Measurements from ENCODE around the gene USP32. TPM values are rescaled to one million over a fixed set of nuclear protein-coding genes. Genes with fewer than 3 reads are reported as not detected.

The USP32 gene
- total and polyA plus RNA-seq, 2 donors (not counting 1 experiment from before 2014, with no cell fraction given): 7.7 to 48.8 TPM

DNA sequence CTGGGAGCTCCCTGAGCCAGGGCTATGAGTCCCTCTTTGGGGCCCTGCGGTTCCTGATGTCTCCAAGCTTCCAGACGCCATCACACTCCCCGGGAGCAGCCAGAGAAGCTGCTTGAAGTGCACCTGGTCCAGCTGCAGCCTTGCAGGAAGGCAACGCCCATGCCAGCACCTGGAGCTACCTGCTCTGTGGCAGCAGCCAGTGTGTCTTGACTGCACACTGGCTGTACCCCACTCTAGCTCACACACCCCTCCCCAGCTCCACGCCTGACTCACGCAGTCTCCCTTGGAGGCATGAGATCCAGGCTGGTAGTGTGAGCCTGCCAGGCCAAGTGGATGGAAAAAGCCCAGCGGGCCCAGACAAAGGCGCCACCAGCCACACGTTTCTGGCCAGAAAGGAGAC lies 63.3 kb downstream of the USP32 start:
- ChIA-PET CTCF (no interaction called here), POLR2A (no interaction called here)
- no peak overlapping the region for H3K4me2 ChIP-seq (replicated peaks; ENCODE audit: low read depth, low read length, poor library complexity, severe bottlenecking)
- no peaks in the 10 kb centered on the region for H3K27me3 ChIP-seq (replicated peaks in 1 of 4; ENCODE audit: control extremely low read depth in 1 of 4, control insufficient read depth in 3 of 4, insufficient read depth in 4 of 4, low read length in 3 of 4)
- H3K9ac ChIP-seq (ENCODE audit: low read length): no peak overlapping the region
- no peak for TF ChIP-seq EZH2 (IDR thresholded peaks at IDR 0.05; ENCODE audit: borderline replicate concordance, insufficient read depth, low read depth, low read length, poor library complexity, severe bottlenecking)
- TF ChIP-seq, protein P1, sequence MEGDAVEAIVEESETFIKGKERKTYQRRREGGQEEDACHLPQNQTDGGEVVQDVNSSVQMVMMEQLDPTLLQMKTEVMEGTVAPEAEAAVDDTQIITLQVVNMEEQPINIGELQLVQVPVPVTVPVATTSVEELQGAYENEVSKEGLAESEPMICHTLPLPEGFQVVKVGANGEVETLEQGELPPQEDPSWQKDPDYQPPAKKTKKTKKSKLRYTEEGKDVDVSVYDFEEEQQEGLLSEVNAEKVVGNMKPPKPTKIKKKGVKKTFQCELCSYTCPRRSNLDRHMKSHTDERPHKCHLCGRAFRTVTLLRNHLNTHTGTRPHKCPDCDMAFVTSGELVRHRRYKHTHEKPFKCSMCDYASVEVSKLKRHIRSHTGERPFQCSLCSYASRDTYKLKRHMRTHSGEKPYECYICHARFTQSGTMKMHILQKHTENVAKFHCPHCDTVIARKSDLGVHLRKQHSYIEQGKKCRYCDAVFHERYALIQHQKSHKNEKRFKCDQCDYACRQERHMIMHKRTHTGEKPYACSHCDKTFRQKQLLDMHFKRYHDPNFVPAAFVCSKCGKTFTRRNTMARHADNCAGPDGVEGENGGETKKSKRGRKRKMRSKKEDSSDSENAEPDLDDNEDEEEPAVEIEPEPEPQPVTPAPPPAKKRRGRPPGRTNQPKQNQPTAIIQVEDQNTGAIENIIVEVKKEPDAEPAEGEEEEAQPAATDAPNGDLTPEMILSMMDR (IDR thresholded peaks at IDR 0.05): no peak
- 99% methylated on average over 6 of the region's 9 CpGs for WGBS (ENCODE audit: insufficient coverage)
- H4K20me1 ChIP-seq (ENCODE audit: control insufficient read depth, insufficient read depth, low read length, poor library complexity, severe bottlenecking): no peaks in the 10 kb centered on the region
- Mint-ChIP-seq H3K4me3 (no peak overlapping the region), H3K27me3 (no peaks in the 10 kb centered on the region), H3K9me3 (ENCODE audit: insufficient read depth) (no peaks in the 10 kb centered on the region), H3K27ac (no peak overlapping the region), H3K4me1 (peaks cover 5% of the 10 kb centered on the region)
- peaks cover 37% of the 10 kb centered on the region for H3K79me2 ChIP-seq (ENCODE audit: control insufficient read depth, insufficient read depth, low read length)
- intact Hi-C loops (cut with micrococcal nuclease): no loop called here
- H3K4me1 ChIP-seq (ENCODE audit: control insufficient read depth in 2 of 2, insufficient read depth in 2 of 2, low read length in 2 of 2): no peaks in the 10 kb centered on the region
- DNase-seq (no peak), ATAC-seq (ENCODE audit: low read depth) (no peak)
- no peak overlapping the region for H3K27ac ChIP-seq (ENCODE audit: low read length in 2 of 2)
- H3K36me3 ChIP-seq (replicated peaks in 1 of 2; ENCODE audit: control extremely low read depth in 1 of 2, control insufficient read depth in 1 of 2, extremely low read depth in 1 of 2, insufficient read depth in 2 of 2, low read length in 1 of 2): peaks cover 0 to 9% of the 10 kb centered on the region in 2 experiments
- no peak overlapping the region for H2AFZ ChIP-seq (ENCODE audit: insufficient read depth, low read depth, low read length, poor library complexity, severe bottlenecking)
- no peak overlapping the region for H3K4me3 ChIP-seq (ENCODE audit: control extremely low read depth in 1 of 5, extremely low read depth in 1 of 5, insufficient read depth in 1 of 5, low read depth in 2 of 5, low read length in 4 of 5)
- H3K9me3 ChIP-seq (ENCODE audit: control extremely low read depth in 1 of 3, control insufficient read depth in 2 of 3, insufficient read depth in 1 of 3, low read length in 2 of 3): peaks cover 0 to 12% (median 6%) of the 10 kb centered on the region in 3 donors

- Histone ChIP-seq H3K79me2 (ENCODE audit: control insufficient read depth, insufficient read depth, low read length) (peaks cover 40% of the 10 kb centered on the region), H3K4me1 (ENCODE audit: control insufficient read depth in 2 of 2, insufficient read depth in 2 of 2, low read length in 2 of 2) (no peaks in the 10 kb centered on the region), H2AFZ (ENCODE audit: insufficient read depth, low read depth, low read length, poor library complexity, severe bottlenecking) (no peak overlapping the region), H3K9ac (ENCODE audit: low read length) (no peak overlapping the region), H3K36me3 (replicated peaks in 1 of 2; ENCODE audit: control extremely low read depth in 1 of 2, control insufficient read depth in 1 of 2, extremely low read depth in 1 of 2, insufficient read depth in 2 of 2, low read length in 1 of 2) (peaks cover 0 to 9% of the 10 kb centered on the region in 2 experiments), H3K27me3 (replicated peaks in 1 of 4; ENCODE audit: control extremely low read depth in 1 of 4, control insufficient read depth in 3 of 4, insufficient read depth in 4 of 4, low read length in 3 of 4) (no peaks in the 10 kb centered on the region), H3K27ac (ENCODE audit: low read length in 2 of 2) (no peak overlapping the region), H4K20me1 (ENCODE audit: control insufficient read depth, insufficient read depth, low read length, poor library complexity, severe bottlenecking) (no peaks in the 10 kb centered on the region), H3K4me2 (replicated peaks; ENCODE audit: low read depth, low read length, poor library complexity, severe bottlenecking) (no peak overlapping the region), H3K4me3 (ENCODE audit: control extremely low read depth in 1 of 5, extremely low read depth in 1 of 5, insufficient read depth in 1 of 5, low read depth in 2 of 5, low read length in 4 of 5) (no peak overlapping the region), H3K9me3 (ENCODE audit: control extremely low read depth in 1 of 3, control insufficient read depth in 2 of 3, insufficient read depth in 1 of 3, low read length in 2 of 3) (peaks cover 0 to 12% (median 6%) of the 10 kb centered on the region in 3 donors)
- 98% methylated on average over 4 of the region's 4 CpGs for WGBS (ENCODE audit: insufficient coverage)
- Mint-ChIP-seq H3K4me1 (peaks cover 8% of the 10 kb centered on the region), H3K9me3 (ENCODE audit: insufficient read depth) (no peaks in the 10 kb centered on the region), H3K27me3 (no peaks in the 10 kb centered on the region), H3K4me3 (no peak overlapping the region), H3K27ac (no peak overlapping the region)
- ATAC-seq (ENCODE audit: low read depth) (no peak), DNase-seq (no peak)
- ChIA-PET POLR2A (no interaction called here), CTCF (no interaction called here)
- TF ChIP-seq, protein P1 (IDR thresholded peaks at IDR 0.05): no peak
- TF ChIP-seq EZH2 (IDR thresholded peaks at IDR 0.05; ENCODE audit: borderline replicate concordance, insufficient read depth, low read depth, low read length, poor library complexity, severe bottlenecking): no peak
- intact Hi-C loops (cut with micrococcal nuclease): no loop called here
These were observed 64.0 kb downstream of the USP32 start for GRCh38 chr17:60327901-60328273.

Measured in B cell (primary cell).